Right atrium auricular region (tissue), 2 donors: ENCODE data around the gene PTH2. TPM values are rescaled to one million over a fixed set of nuclear protein-coding genes. Genes with fewer than 3 reads are reported as not detected.
"Not testable (repeated sequence)": the region's sequence is repeated elsewhere in the genome, so short reads cannot be mapped to it uniquely, and the experiment has no call there.

Source experiments
- DNase-seq: peaks from one replicate; pipeline ENCODE4 v3.0.0-alpha.2; 2019; ENCODE audit warnings: low spot score
- H3K27ac ChIP-seq, 2 donors: fragments of 200-600 bp; sonication (generic); 1 replicate in 1 of 2; 2 replicates in 1 of 2; pipeline ENCODE4 v1.5.1; 2016 to 2019
- H3K27me3 ChIP-seq, 2 donors: fragments of 200-600 bp; sonication (generic); one replicate each; pipeline versions ENCODE4 v1.5.1 to v1.6.0; 2017 to 2019
- H3K36me3 ChIP-seq: fragments of 200-600 bp; sonication (generic); one replicate; pipeline ENCODE4 v1.5.1; 2016
- H3K4me1 ChIP-seq, 2 donors: fragments of 200-600 bp; sonication (generic); one replicate each; pipeline versions ENCODE4 v1.5.1 to v1.6.0; 2017 to 2019
- H3K4me3 ChIP-seq, 2 donors: fragments of 200-600 bp; sonication (generic); 1 replicate in 1 of 2; 2 replicates in 1 of 2; pipeline ENCODE4 v1.5.1; 2017 to 2019; ENCODE audit warnings: mild to moderate bottlenecking in 1 of 2, moderate library complexity in 1 of 2
- H3K9me3 ChIP-seq, 2 donors: fragments of 200-600 bp; sonication (generic); one replicate each; pipeline ENCODE4 v1.5.1; 2019
- total RNA-seq, 2 donors: library from RNA; depleted of rRNA; stranded (reverse); fragments of >200 nt; gene quantifications; one replicate each; pipeline ENCODE4 v1.1.0, GENCODE V29; 2016
- TF ChIP-seq, protein P1 (sequence below), 2 donors: fragments of 200-600 bp; sonication (generic); IDR thresholded peaks; one replicate each; pipeline ENCODE4 v1.5.1; 2019; ENCODE audit warnings: antibody characterized with exemption in 2 of 2

Gene PTH2
- total RNA-seq, 2 donors from 2014 or later: not detected

DNA sequence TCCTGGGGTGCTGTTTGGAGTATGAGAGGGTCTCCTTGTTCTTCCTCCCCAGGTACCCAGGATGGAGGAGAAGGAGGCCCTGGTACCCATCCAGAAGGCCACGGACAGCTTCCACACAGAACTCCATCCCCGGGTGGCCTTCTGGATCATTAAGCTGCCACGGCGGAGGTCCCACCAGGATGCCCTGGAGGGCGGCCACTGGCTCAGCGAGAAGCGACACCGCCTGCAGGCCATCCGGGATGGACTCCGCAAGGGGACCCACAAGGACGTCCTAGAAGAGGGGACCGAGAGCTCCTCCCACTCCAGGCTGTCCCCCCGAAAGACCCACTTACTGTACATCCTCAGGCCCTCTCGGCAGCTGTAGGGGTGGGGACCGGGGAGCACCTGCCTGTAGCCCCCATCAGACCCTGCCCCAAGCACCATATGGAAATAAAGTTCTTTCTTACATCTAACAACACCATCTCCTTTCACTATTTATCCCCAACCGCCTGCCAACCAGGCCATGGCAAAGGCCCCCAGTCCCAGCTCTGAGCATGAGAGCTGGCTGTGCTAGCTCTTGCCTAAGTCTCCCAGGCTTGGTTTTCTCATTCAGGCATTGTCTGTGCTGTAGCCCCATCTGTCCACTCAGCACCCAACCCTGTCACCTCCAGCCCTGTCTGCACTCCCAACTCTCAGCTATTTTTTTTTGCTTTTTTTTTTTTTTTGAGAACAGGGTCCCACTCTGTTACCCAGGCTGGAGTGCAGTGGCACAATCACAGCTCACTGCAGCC lies 48.4 kb downstream of the PTH2 start:
- no peaks in the 10 kb centered on the region for H3K4me1 ChIP-seq
- no peaks in the 10 kb centered on the region for H3K36me3 ChIP-seq
- H3K27ac ChIP-seq: no peak overlapping the region
- no peaks in the 10 kb centered on the region for H3K27me3 ChIP-seq
- H3K9me3 ChIP-seq: peaks cover 0 to 1% of the 10 kb centered on the region in 2 donors
- TF ChIP-seq, protein P1, sequence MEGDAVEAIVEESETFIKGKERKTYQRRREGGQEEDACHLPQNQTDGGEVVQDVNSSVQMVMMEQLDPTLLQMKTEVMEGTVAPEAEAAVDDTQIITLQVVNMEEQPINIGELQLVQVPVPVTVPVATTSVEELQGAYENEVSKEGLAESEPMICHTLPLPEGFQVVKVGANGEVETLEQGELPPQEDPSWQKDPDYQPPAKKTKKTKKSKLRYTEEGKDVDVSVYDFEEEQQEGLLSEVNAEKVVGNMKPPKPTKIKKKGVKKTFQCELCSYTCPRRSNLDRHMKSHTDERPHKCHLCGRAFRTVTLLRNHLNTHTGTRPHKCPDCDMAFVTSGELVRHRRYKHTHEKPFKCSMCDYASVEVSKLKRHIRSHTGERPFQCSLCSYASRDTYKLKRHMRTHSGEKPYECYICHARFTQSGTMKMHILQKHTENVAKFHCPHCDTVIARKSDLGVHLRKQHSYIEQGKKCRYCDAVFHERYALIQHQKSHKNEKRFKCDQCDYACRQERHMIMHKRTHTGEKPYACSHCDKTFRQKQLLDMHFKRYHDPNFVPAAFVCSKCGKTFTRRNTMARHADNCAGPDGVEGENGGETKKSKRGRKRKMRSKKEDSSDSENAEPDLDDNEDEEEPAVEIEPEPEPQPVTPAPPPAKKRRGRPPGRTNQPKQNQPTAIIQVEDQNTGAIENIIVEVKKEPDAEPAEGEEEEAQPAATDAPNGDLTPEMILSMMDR (IDR thresholded peaks at IDR 0.05): no peak
- H3K4me3 ChIP-seq: no peak overlapping the region
- DNase-seq: no peak

DNA sequence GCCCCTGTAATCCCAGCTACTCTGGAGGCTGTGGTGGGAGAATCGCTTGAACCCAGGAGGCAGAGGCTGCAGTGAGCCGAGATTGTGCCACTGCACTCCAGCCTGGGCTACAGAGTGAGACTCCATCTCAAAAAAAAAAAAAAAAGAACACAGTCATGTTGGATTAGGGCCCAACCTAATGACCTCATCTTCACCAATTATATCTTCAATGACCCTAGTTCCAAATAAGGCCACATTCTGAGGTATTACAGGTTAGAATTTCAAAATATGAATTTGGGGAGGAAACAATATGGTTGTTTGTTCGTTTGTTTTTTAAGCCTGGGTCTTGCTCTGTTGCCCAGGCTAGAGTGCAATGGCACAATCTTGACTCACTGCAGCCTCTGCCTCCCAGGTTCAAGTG lies 50.1 kb downstream of the PTH2 start:
- H3K4me3 ChIP-seq, H3K27ac ChIP-seq, H3K4me1 ChIP-seq, H3K27me3 ChIP-seq, H3K36me3 ChIP-seq, DNase-seq: not testable (repeated sequence)
- peaks cover 0 to 13% of the 10 kb centered on the region in 2 donors for H3K9me3 ChIP-seq

Other genes with a start within 250 kb of the PTH2 start
- gene SLC6A16, start 98.2 kb downstream of the PTH2 start, total RNA-seq: under 1 TPM; 0.56 to 0.90 TPM
- 10 to 100 TPM in 1 of 2 donors, 1 to 10 TPM in 1; 2.6 to 12.1 TPM for gene CD37, start 88.0 kb downstream of the PTH2 start, total RNA-seq
- 10 to 100 TPM; 39.8 to 45.3 TPM for gene TEAD2, start 61.0 kb downstream of the PTH2 start, total RNA-seq
- gene DKKL1, start 59.6 kb downstream of the PTH2 start, total RNA-seq: not detected
- gene KASH5, start 35.2 kb downstream of the PTH2 start, total RNA-seq: not detected
- gene GFY, start 1.9 kb upstream of the PTH2 start, total RNA-seq: not detected
- gene SLC17A7, start 18.1 kb upstream of the PTH2 start, total RNA-seq: under 1 TPM; 0.59 to 0.67 TPM
- 10 to 100 TPM; 55.8 to 61.5 TPM for gene PIH1D1, start 28.4 kb upstream of the PTH2 start, total RNA-seq
- 10 to 100 TPM in 1 of 2 donors, 1 to 10 TPM in 1; 9.5 to 18.5 TPM for gene ALDH16A1, start 29.8 kb upstream of the PTH2 start, total RNA-seq
- gene FLT3LG, start 50.8 kb upstream of the PTH2 start, total RNA-seq: 1 to 10 TPM; 1.1 to 2.6 TPM
- gene RPL13A, start 64.2 kb upstream of the PTH2 start, total RNA-seq: 1,000 to 10,000 TPM in 1 of 2 donors, 100 to 1,000 TPM in 1; 765 to 1,868 TPM
- 1,000 to 10,000 TPM; 1,048 to 2,648 TPM for gene RPS11, start 73.0 kb upstream of the PTH2 start, total RNA-seq
- gene FCGRT, start 89.2 kb upstream of the PTH2 start, total RNA-seq: 100 to 1,000 TPM in 1 of 2 donors, 10 to 100 TPM in 1; 98.2 to 123 TPM
- 10 to 100 TPM; 15.8 to 17.2 TPM for gene RCN3, start 104.6 kb upstream of the PTH2 start, total RNA-seq
- gene NOSIP, start 157.1 kb upstream of the PTH2 start, total RNA-seq: 10 to 100 TPM; 39.0 to 62.3 TPM
- gene PRRG2, start 157.9 kb upstream of the PTH2 start, total RNA-seq: 1 to 10 TPM in 1 of 2 donors, under 1 TPM in 1; 0.63 to 2.3 TPM
- 10 to 100 TPM in 1 of 2 donors, 1 to 10 TPM in 1; 6.6 to 13.3 TPM for gene PRR12, start 167.7 kb upstream of the PTH2 start, total RNA-seq
- 10 to 100 TPM; 60.9 to 83.5 TPM for gene RRAS, start 216.7 kb upstream of the PTH2 start, total RNA-seq
- gene SCAF1, start 218.8 kb upstream of the PTH2 start, total RNA-seq: 10 to 100 TPM; 14.3 to 22.3 TPM
- gene IRF3, start 242.4 kb upstream of the PTH2 start, total RNA-seq: 10 to 100 TPM; 33.2 to 34.0 TPM
- 1 to 10 TPM; 5.7 to 6.5 TPM for gene BCL2L12, start 242.5 kb upstream of the PTH2 start, total RNA-seq